Skeletal muscle satellite cell (primary cell): ENCODE measurements around the gene VIPR2.

Experiments
- H3K27me3 ChIP-seq: 2 replicates; pipeline ENCODE4 v1.7.0; 2013; ENCODE audit warnings: low read length; ENCODE audit not compliant: control insufficient read depth, insufficient read depth
- H3K36me3 ChIP-seq: 2 replicates; pipeline ENCODE4 v1.7.0; 2013; ENCODE audit warnings: mild to moderate bottlenecking, control low read depth, low read length; ENCODE audit not compliant: insufficient read depth
- H3K4me1 ChIP-seq: 2 replicates; pipeline ENCODE4 v1.7.0; 2013; ENCODE audit warnings: low read length; ENCODE audit not compliant: control insufficient read depth, insufficient read depth
- H3K4me2 ChIP-seq: 2 replicates; pipeline ENCODE4 v1.7.0; 2013; ENCODE audit warnings: mild to moderate bottlenecking, low read length
- H3K4me3 ChIP-seq: 2 replicates; pipeline ENCODE4 v1.7.0; 2013; ENCODE audit warnings: low read length
- H3K9ac ChIP-seq: 2 replicates; pipeline ENCODE4 v1.7.0; 2013; ENCODE audit warnings: mild to moderate bottlenecking, low read depth, low read length, moderate library complexity
- H3K9me3 ChIP-seq: replicated peaks from 2 replicates; pipeline ENCODE4 v1.7.0; 2013; ENCODE audit warnings: mild to moderate bottlenecking, control low read depth, low read length

VIPR2 gene

GRCh38 chr7:159117366-159118196, 27.1 kb downstream of the VIPR2 start:
- no peak overlapping the region for H3K9ac ChIP-seq
- H3K9me3 ChIP-seq = peaks cover 3% of the 10 kb centered on the region
- no peak overlapping the region for H3K4me3 ChIP-seq
- H3K27me3 ChIP-seq = no peaks in the 10 kb centered on the region
- H3K36me3 ChIP-seq = no peaks in the 10 kb centered on the region
- H3K4me1 ChIP-seq = no peaks in the 10 kb centered on the region
- H3K4me2 ChIP-seq = no peak overlapping the region

GRCh38 chr7:159116581-159117339, 27.9 kb downstream of the VIPR2 start:
- no peaks in the 10 kb centered on the region for H3K36me3 ChIP-seq

GRCh38 chr7:159115601-159116501, 28.8 kb downstream of the VIPR2 start:
- Histone ChIP-seq H3K9ac (no peak overlapping the region), H3K36me3 (no peaks in the 10 kb centered on the region), H3K4me2 (no peak overlapping the region), H3K27me3 (no peaks in the 10 kb centered on the region), H3K4me1 (no peaks in the 10 kb centered on the region), H3K4me3 (no peak overlapping the region), H3K9me3 (no peaks in the 10 kb centered on the region)

More at GRCh38 chr7:159116581-159117339, 27.9 kb downstream of the VIPR2 start:
- no peak overlapping the region for H3K9ac ChIP-seq
- no peak overlapping the region for H3K4me2 ChIP-seq
- H3K4me3 ChIP-seq = no peak overlapping the region
- H3K9me3 ChIP-seq = peaks cover 3% of the 10 kb centered on the region
- H3K27me3 ChIP-seq = no peaks in the 10 kb centered on the region
- H3K4me1 ChIP-seq = no peaks in the 10 kb centered on the region

GRCh38 chr7:159114981-159115380, 29.7 kb downstream of the VIPR2 start:
- Histone ChIP-seq H3K27me3 (no peaks in the 10 kb centered on the region), H3K9ac (no peak overlapping the region), H3K4me3 (no peak overlapping the region), H3K9me3 (no peaks in the 10 kb centered on the region), H3K4me1 (no peaks in the 10 kb centered on the region), H3K4me2 (no peak overlapping the region), H3K36me3 (no peaks in the 10 kb centered on the region)

- Histone ChIP-seq H3K36me3 (no peaks in the 10 kb centered on the region), H3K4me2 (no peak overlapping the region), H3K9ac (no peak overlapping the region), H3K4me3 (no peak overlapping the region), H3K4me1 (no peaks in the 10 kb centered on the region), H3K27me3 (no peaks in the 10 kb centered on the region), H3K9me3 (no peaks in the 10 kb centered on the region)
Observed at GRCh38 chr7:159114096-159114495, 30.6 kb downstream of the VIPR2 start.

GRCh38 chr7:159113056-159113455, 31.6 kb downstream of the VIPR2 start:
- Histone ChIP-seq H3K36me3 (no peaks in the 10 kb centered on the region), H3K4me3 (no peak overlapping the region), H3K27me3 (no peaks in the 10 kb centered on the region), H3K4me2 (no peak overlapping the region), H3K9ac (no peak overlapping the region), H3K4me1 (no peaks in the 10 kb centered on the region), H3K9me3 (no peaks in the 10 kb centered on the region)

- Histone ChIP-seq H3K4me1 (no peaks in the 10 kb centered on the region), H3K9ac (no peak overlapping the region), H3K36me3 (no peaks in the 10 kb centered on the region), H3K4me2 (no peak overlapping the region), H3K27me3 (no peaks in the 10 kb centered on the region), H3K9me3 (no peaks in the 10 kb centered on the region), H3K4me3 (no peak overlapping the region)
Observed at GRCh38 chr7:159112136-159113011, 32.3 kb downstream of the VIPR2 start.

- Histone ChIP-seq H3K27me3 (no peaks in the 10 kb centered on the region), H3K4me1 (no peaks in the 10 kb centered on the region), H3K36me3 (no peaks in the 10 kb centered on the region), H3K4me2 (no peak overlapping the region), H3K9ac (no peak overlapping the region), H3K9me3 (no peaks in the 10 kb centered on the region), H3K4me3 (no peak overlapping the region)
Observed at GRCh38 chr7:159109653-159110035, 35.0 kb downstream of the VIPR2 start.

GRCh38 chr7:159108941-159109652, 35.6 kb downstream of the VIPR2 start:
- H3K4me1 ChIP-seq = no peaks in the 10 kb centered on the region
- H3K36me3 ChIP-seq = no peaks in the 10 kb centered on the region
- no peak overlapping the region for H3K4me2 ChIP-seq
- no peaks in the 10 kb centered on the region for H3K9me3 ChIP-seq
- no peak overlapping the region for H3K9ac ChIP-seq
- H3K27me3 ChIP-seq = no peaks in the 10 kb centered on the region
- H3K4me3 ChIP-seq = no peak overlapping the region

- Histone ChIP-seq H3K9me3 (no peaks in the 10 kb centered on the region), H3K4me3 (no peak overlapping the region), H3K9ac (no peak overlapping the region), H3K27me3 (no peaks in the 10 kb centered on the region), H3K4me1 (no peaks in the 10 kb centered on the region), H3K36me3 (no peaks in the 10 kb centered on the region), H3K4me2 (no peak overlapping the region)
Observed at GRCh38 chr7:159108491-159108890, 36.2 kb downstream of the VIPR2 start.
